ENCODE results near the gene SIRT2. TPM values are rescaled to one million over a fixed set of nuclear protein-coding genes. Genes with fewer than 3 reads are reported as not detected.
A peak's percentile ranks its signal among the peaks of the same experiment; 100 is the strongest.

SIRT2 gene
- total RNA-seq, 1 donor from 2014 or later = 10.9 TPM

GRCh38 chr19:38853214-38853613 is 46.2 kb downstream of the SIRT2 start:
- no peak overlapping the region for H3K27ac ChIP-seq
- Mint-ChIP-seq H3K4me3 (peak overlapping the region; percentile 95), H3K36me3 (peaks cover 11% of the 10 kb centered on the region), H3K27me3 (ENCODE audit: insufficient read depth, low read depth) (peaks cover 11% of the 10 kb centered on the region), H3K27ac (no peak overlapping the region), H3K4me1 (peaks cover 35% of the 10 kb centered on the region), H3K9me3 (peaks cover 8% of the 10 kb centered on the region)
- peak overlapping the region; percentile 98 for H3K4me3 ChIP-seq
- peaks cover 10% of the 10 kb centered on the region for H4K20me1 ChIP-seq (ENCODE audit: low read depth)
- peaks cover 11% of the 10 kb centered on the region for H3K79me2 ChIP-seq (ENCODE audit: low read depth)
- no peak overlapping the region for H3K9ac ChIP-seq
- no peaks in the 10 kb centered on the region for H3K36me3 ChIP-seq
- peaks cover 12% of the 10 kb centered on the region for H3K4me1 ChIP-seq
- no peaks in the 10 kb centered on the region for H3K27me3 ChIP-seq
- no peak for DNase-seq (ENCODE audit: low spot score)
- H3K4me2 ChIP-seq = peak overlapping the region; percentile 94
- no peaks in the 10 kb centered on the region for H3K9me3 ChIP-seq (ENCODE audit: low read depth)
- H3F3A ChIP-seq (ENCODE audit: low read depth) = peaks cover 33% of the 10 kb centered on the region
- no peak for TF ChIP-seq EZH2phosphoT487 (IDR thresholded peaks at IDR 0.05)
- no peak for TF ChIP-seq EZH2 (IDR thresholded peaks at IDR 0.05)
- no peak for TF ChIP-seq CTCF (IDR thresholded peaks at IDR 0.05)
- no peak overlapping the region for H2AFZ ChIP-seq (replicated peaks)

- H2AFZ ChIP-seq (replicated peaks) = peak overlapping the region; percentile 30
These were observed 47.0 kb downstream of the SIRT2 start for GRCh38 chr19:38852231-38853044.

GRCh38 chr19:38851622-38852230 is 47.7 kb downstream of the SIRT2 start:
- Histone ChIP-seq H3K79me2 (ENCODE audit: low read depth) (peaks cover 26% of the 10 kb centered on the region), H4K20me1 (ENCODE audit: low read depth) (peaks cover 25% of the 10 kb centered on the region), H3K27me3 (no peaks in the 10 kb centered on the region), H3K27ac (peak overlapping the region; percentile 95), H3K4me3 (peak overlapping the region; percentile 98), H2AFZ (replicated peaks) (no peak overlapping the region), H3K9me3 (ENCODE audit: low read depth) (no peaks in the 10 kb centered on the region), H3K4me1 (peaks cover 21% of the 10 kb centered on the region), H3K36me3 (peaks cover 4% of the 10 kb centered on the region), H3K9ac (no peak overlapping the region), H3K4me2 (peak overlapping the region; percentile 94), H3F3A (ENCODE audit: low read depth) (peaks cover 47% of the 10 kb centered on the region)
- peak; percentile 96 for DNase-seq (ENCODE audit: low spot score)
- Mint-ChIP-seq H3K36me3 (peaks cover 18% of the 10 kb centered on the region), H3K4me1 (peaks cover 39% of the 10 kb centered on the region), H3K9me3 (peaks cover 5% of the 10 kb centered on the region), H3K27me3 (ENCODE audit: insufficient read depth, low read depth) (peaks cover 12% of the 10 kb centered on the region), H3K27ac (peak overlapping the region; percentile 67), H3K4me3 (peak overlapping the region; percentile 95)
- TF ChIP-seq CTCF (IDR thresholded peaks at IDR 0.05) = no peak

More at GRCh38 chr19:38852231-38853044, 47.0 kb downstream of the SIRT2 start:
- TF ChIP-seq EZH2 (IDR thresholded peaks at IDR 0.05) (no peak), CTCF (IDR thresholded peaks at IDR 0.05) (no peak), EZH2phosphoT487 (IDR thresholded peaks at IDR 0.05) (no peak)
- Mint-ChIP-seq H3K27me3 (ENCODE audit: insufficient read depth, low read depth) (peaks cover 12% of the 10 kb centered on the region), H3K9me3 (peaks cover 6% of the 10 kb centered on the region), H3K36me3 (peaks cover 14% of the 10 kb centered on the region), H3K4me3 (peak overlapping the region; percentile 95), H3K4me1 (peaks cover 38% of the 10 kb centered on the region), H3K27ac (peak overlapping the region; percentile 87)
- Histone ChIP-seq H3K27me3 (no peaks in the 10 kb centered on the region), H3K9ac (peak overlapping the region; percentile 85), H3K79me2 (ENCODE audit: low read depth) (peaks cover 19% of the 10 kb centered on the region), H3K9me3 (ENCODE audit: low read depth) (no peaks in the 10 kb centered on the region), H3K4me2 (peak overlapping the region; percentile 94), H3K4me3 (peak overlapping the region; percentile 98), H3K27ac (peak overlapping the region; percentile 95), H3K36me3 (peaks cover under 1% of the 10 kb centered on the region), H3F3A (ENCODE audit: low read depth) (peaks cover 41% of the 10 kb centered on the region), H4K20me1 (ENCODE audit: low read depth) (peaks cover 17% of the 10 kb centered on the region), H3K4me1 (peaks cover 20% of the 10 kb centered on the region)
- DNase-seq (ENCODE audit: low spot score) = peak; percentile 60

Measured in neural progenitor cell (in vitro differentiated cells).